CD4-positive, alpha-beta T cell treated with Interleukin-12 subunit alpha and Interleukin-12 subunit beta, for 1 hour (primary cell): ENCODE measurements around the gene ARMC12.
"Not testable (repeated sequence)": the region's sequence is repeated elsewhere in the genome, so short reads cannot be mapped to it uniquely, and the experiment has no call there.

ENCODE experiments used
- DNase-seq: peaks from one replicate; pipeline ENCODE4 v3.0.0-alpha.2; 2020

The ARMC12 gene

GRCh38 chr6:35736982-35737412 is at the start of gene ARMC12:
ARMC12 (plus strand) TSS chr6:35737032; CDS start chr6:35737109, 77 bp downstream.
- DNase-seq = no peak

- peak; percentile 58 for DNase-seq
These were observed 48.9 kb upstream of the ARMC12 start for GRCh38 chr6:35687658-35688604.

GRCh38 chr6:35688605-35689322 is 48.1 kb upstream of the ARMC12 start, which contains the start of gene FKBP5:
FKBP5 (minus strand) TSS chr6:35688915; CDS start chr6:35642824, 46,091 bp downstream.
- peak; percentile 89 for DNase-seq

GRCh38 chr6:35690006-35690405 is 46.8 kb upstream of the ARMC12 start:
- DNase-seq = not testable (repeated sequence)

- DNase-seq = no peak
These were observed 46.3 kb upstream of the ARMC12 start for GRCh38 chr6:35690484-35690883.

GRCh38 chr6:35691027-35691824 is 45.6 kb upstream of the ARMC12 start:
- no peak for DNase-seq

- no peak for DNase-seq
These were observed 42.4 kb upstream of the ARMC12 start for GRCh38 chr6:35694462-35694861.

- not testable (repeated sequence) for DNase-seq
These were observed 38.4 kb upstream of the ARMC12 start for GRCh38 chr6:35698430-35698829.

- no peak for DNase-seq
These were observed 38.0 kb upstream of the ARMC12 start for GRCh38 chr6:35698858-35699257.

- no peak for DNase-seq
These were observed 33.3 kb upstream of the ARMC12 start for GRCh38 chr6:35703554-35703953.

- no peak for DNase-seq
These were observed 30.4 kb upstream of the ARMC12 start for GRCh38 chr6:35706468-35706867.

GRCh38 chr6:35707714-35708407 is 29.0 kb upstream of the ARMC12 start:
- DNase-seq = no peak

- no peak for DNase-seq
These were observed 28.2 kb upstream of the ARMC12 start for GRCh38 chr6:35708585-35708984.

- DNase-seq = no peak
These were observed 26.5 kb upstream of the ARMC12 start for GRCh38 chr6:35710241-35710847.

GRCh38 chr6:35711731-35712130 is 25.1 kb upstream of the ARMC12 start:
- no peak for DNase-seq

GRCh38 chr6:35713006-35713767 is 23.6 kb upstream of the ARMC12 start:
- no peak for DNase-seq

- no peak for DNase-seq
These were observed 20.0 kb upstream of the ARMC12 start for GRCh38 chr6:35716798-35717197.

GRCh38 chr6:35717449-35718374 is 19.1 kb upstream of the ARMC12 start:
- no peak for DNase-seq

- no peak for DNase-seq
These were observed 18.5 kb upstream of the ARMC12 start for GRCh38 chr6:35718375-35718736.

- DNase-seq = no peak
These were observed 17.9 kb upstream of the ARMC12 start for GRCh38 chr6:35718911-35719381.
